SK-N-SH (cell line): ENCODE measurements around the gene CLPX. TPM values are rescaled to one million over a fixed set of nuclear protein-coding genes. Genes with fewer than 3 reads are reported as not detected.

Source experiments
- CTCF ChIA-PET: fragments of 300-600, 350-600 bp; formaldehyde crosslinking; extraction: SDS; loops from one replicate; lab custom pipeline; 2021; lab: Yijun Ruan, JAX
- POLR2A ChIA-PET: fragments of 350-600 bp; sonication (Branson Sonifier 250); formaldehyde crosslinking; extraction: SDS; loops from one replicate; lab custom pipeline; 2020; ENCODE audit warnings: antibody characterized with exemption, inconsistent platforms; lab: Yijun Ruan, JAX
- DNase-seq: peaks from one replicate; pipeline ENCODE4 v3.0.0; 2012
- H2AFZ ChIP-seq: fragments of 200-600 bp; sonication (generic); 2 replicates; pipeline ENCODE4 v1.8.1; 2016; ENCODE audit warnings: antibody characterized with exemption, mild to moderate bottlenecking, low read depth
- H3F3A ChIP-seq: fragments of 200-600 bp; sonication (generic); replicated peaks from 2 replicates; pipeline ENCODE3; 2016; ENCODE audit warnings: antibody characterized with exemption, mild to moderate bottlenecking; ENCODE audit not compliant: insufficient read depth
- H3K27ac ChIP-seq, 2 experiments: fragments of 200-500 bp in 1 of 2; fragments of 200-600 bp in 1 of 2; sonication (Bioruptor generic) in 1 of 2; sonication (generic), shearing (Covaris generic) in 1 of 2; 2 replicates each; pipeline versions ENCODE4 v1.5.1 to v1.6.1; 2014 to 2016; ENCODE audit warnings: low read depth in 2 of 2, inconsistent platforms in 1 of 2, low read length in 1 of 2, mild to moderate bottlenecking in 1 of 2, mixed read lengths in 1 of 2
- H3K27me3 ChIP-seq: fragments of 200-600 bp; sonication (generic), shearing (Covaris generic); 2 replicates; pipeline ENCODE4 v1.6.1; 2016; ENCODE audit warnings: mixed run types; ENCODE audit not compliant: insufficient read depth
- H3K36me3 ChIP-seq, 2 experiments: fragments of 200-500 bp in 1 of 2; fragments of 200-600 bp in 1 of 2; sonication (Bioruptor generic) in 1 of 2; sonication (generic) in 1 of 2; replicated peaks in 1 of 2; 2 replicates each; pipeline versions ENCODE3 to v1.5.1; 2014 to 2016; ENCODE audit warnings: low read length in 1 of 2, mild to moderate bottlenecking in 1 of 2; ENCODE audit not compliant: insufficient read depth in 2 of 2, control insufficient read depth in 1 of 2
- H3K4me1 ChIP-seq, 2 experiments: fragments of 200-500 bp in 1 of 2; fragments of 200-600 bp in 1 of 2; sonication (Bioruptor generic) in 1 of 2; sonication (generic), shearing (Covaris generic) in 1 of 2; 2 replicates each; pipeline versions ENCODE4 v1.5.1 to v1.6.1; 2014 to 2016; ENCODE audit warnings: low read depth in 1 of 2, low read length in 1 of 2, mixed run types in 1 of 2; ENCODE audit not compliant: insufficient read depth in 2 of 2, control insufficient read depth in 1 of 2
- H3K4me2 ChIP-seq: fragments of 200-600 bp; sonication (generic), shearing (Covaris generic); 2 replicates; pipeline ENCODE4 v1.6.1; 2017; ENCODE audit warnings: mixed run types
- H3K4me3 ChIP-seq, 2 experiments: fragments of 200-500 bp in 1 of 2; fragments of 200-600 bp in 1 of 2; sonication (Bioruptor generic) in 1 of 2; sonication (generic), shearing (Covaris generic) in 1 of 2; 2 replicates each; pipeline versions ENCODE4 v1.5.1 to v1.8.1; 2014 to 2016; ENCODE audit warnings: low read depth in 2 of 2, inconsistent platforms in 1 of 2, low read length in 1 of 2, mild to moderate bottlenecking in 1 of 2, mixed read lengths in 1 of 2, moderate library complexity in 1 of 2
- H3K79me2 ChIP-seq: fragments of 200-600 bp; sonication (generic); 2 replicates; pipeline ENCODE4 v1.8.1; 2017; ENCODE audit warnings: mild to moderate bottlenecking; ENCODE audit not compliant: insufficient read depth
- H3K9ac ChIP-seq: fragments of 200-600 bp; sonication (generic); 2 replicates; pipeline ENCODE4 v1.6.1; 2017; ENCODE audit warnings: mixed run types
- H3K9me2 ChIP-seq: fragments of 200-600 bp; sonication (generic); 2 replicates; pipeline ENCODE4 v1.6.1; 2017; ENCODE audit warnings: mixed run types
- H3K9me3 ChIP-seq: fragments of 200-600 bp; sonication (generic); 2 replicates; pipeline ENCODE4 v1.6.1; 2017; ENCODE audit warnings: mixed run types, mild to moderate bottlenecking, moderate library complexity
- H4K20me1 ChIP-seq: fragments of 200-600 bp; sonication (generic); 2 replicates; pipeline ENCODE4 v1.6.1; 2017; ENCODE audit warnings: mild to moderate bottlenecking, mixed run types; ENCODE audit not compliant: insufficient read depth
- CTCF ChIP-seq: fragments of 200-600 bp; sonication (generic); IDR thresholded peaks from 2 replicates; pipeline ENCODE4 v1.6.1; 2017; ENCODE audit warnings: antibody characterized with exemption, mild to moderate bottlenecking, moderate library complexity
- ELF1 ChIP-seq: IDR thresholded peaks from 2 replicates; pipeline ENCODE4 v1.4.0; 2012
- FOSL2 ChIP-seq: IDR thresholded peaks from 2 replicates; pipeline ENCODE4 v1.4.0; 2012; ENCODE audit warnings: low read depth, mild to moderate bottlenecking, moderate library complexity, borderline replicate concordance
- FOXM1 ChIP-seq: IDR thresholded peaks from 2 replicates; pipeline ENCODE4 v1.4.0; 2012; ENCODE audit warnings: low read depth, mild to moderate bottlenecking
- GABPA ChIP-seq: IDR thresholded peaks from 2 replicates; pipeline ENCODE4 v1.4.0; 2012; ENCODE audit warnings: low read depth, mild to moderate bottlenecking
- JUND ChIP-seq: IDR thresholded peaks from 2 replicates; pipeline ENCODE4 v1.4.0; 2012
- MEF2A ChIP-seq: IDR thresholded peaks from 2 replicates; pipeline ENCODE4 v1.4.0; 2012; ENCODE audit warnings: low read depth, borderline replicate concordance
- MXI1 ChIP-seq: IDR thresholded peaks from 2 replicates; pipeline ENCODE4 v1.6.1; 2012; ENCODE audit warnings: mild to moderate bottlenecking, low read depth, low read length, improper control_type of control experiment
- NFIC ChIP-seq: IDR thresholded peaks from 2 replicates; pipeline ENCODE4 v1.4.0; 2012; ENCODE audit warnings: borderline replicate concordance
- NRF1 ChIP-seq: IDR thresholded peaks from 2 replicates; pipeline ENCODE4 v1.6.1; 2012; ENCODE audit warnings: low read depth, mild to moderate bottlenecking, low read length
- REST ChIP-seq: IDR thresholded peaks from 2 replicates; pipeline ENCODE4 v1.6.1; 2012; ENCODE audit warnings: mild to moderate bottlenecking, low read depth, low read length, moderate library complexity
- RFX5 ChIP-seq: IDR thresholded peaks from 2 replicates; pipeline ENCODE4 v1.6.1; 2012; ENCODE audit warnings: mild to moderate bottlenecking, improper control_type of control experiment, low read length
- RXRA ChIP-seq: IDR thresholded peaks from 2 replicates; pipeline ENCODE4 v1.4.0; 2012; ENCODE audit warnings: low read depth, mild to moderate bottlenecking, borderline replicate concordance
- SIN3A ChIP-seq: IDR thresholded peaks from 2 replicates; pipeline ENCODE4 v1.6.1; 2012; ENCODE audit warnings: low read depth, mild to moderate bottlenecking, low read length, moderate library complexity, borderline replicate concordance
- SMC3 ChIP-seq: IDR thresholded peaks from 2 replicates; pipeline ENCODE4 v1.6.1; 2012; ENCODE audit warnings: low read depth, low read length, improper control_type of control experiment
- TAF1 ChIP-seq: IDR thresholded peaks from 2 replicates; pipeline ENCODE4 v1.6.1; 2012; ENCODE audit warnings: low read depth, mild to moderate bottlenecking, low read length, moderate library complexity, borderline replicate concordance
- USF1 ChIP-seq: IDR thresholded peaks from 2 replicates; pipeline ENCODE4 v1.4.0; 2012; ENCODE audit warnings: low read depth, borderline replicate concordance
- USF2 ChIP-seq: fragments of 150-350 bp; IDR thresholded peaks from 2 replicates; pipeline ENCODE4 v1.6.1; 2017; ENCODE audit warnings: antibody characterized with exemption, low read length, low read depth, borderline replicate concordance
- WGBS: methylation state at CpG from one replicate; pipeline ENCODE4 v1.1.6; 2017; ENCODE audit warnings: low lambda C conversion rate; 5-methylcytosine and 5-hydroxymethylcytosine counted together
- polyA plus RNA-seq, 3 experiments: library from polyadenylated mRNA; depleted of rRNA; stranded (reverse); fragments of >200 nt; gene quantifications; 2 replicates each; pipeline ENCODE4 v1.2.3, GENCODE V29; 2012

Gene CLPX
- polyA plus RNA-seq, 1 of the 3 experiments (the other 2 are of a cell fraction), result 12.9 TPM

GRCh38 chr15:65115086-65115485, 70.1 kb downstream of the CLPX start, which contains the start of gene UBAP1L (continued):
- no peak for TF ChIP-seq RXRA
- TF ChIP-seq MXI1, result no peak
- TF ChIP-seq FOSL2, result no peak
- no peak for TF ChIP-seq FOXM1
- TF ChIP-seq SMC3, result no peak
- no peak for TF ChIP-seq CTCF
- no peak for TF ChIP-seq TAF1
- no peak for TF ChIP-seq JUND
- TF ChIP-seq ELF1, result no peak

- H3K9ac ChIP-seq, result no peak overlapping the region
- 91% methylated on average over 3 of the region's 3 CpGs for WGBS
- H4K20me1 ChIP-seq, result no peaks in the 10 kb centered on the region
- no peaks in the 10 kb centered on the region for H3K27me3 ChIP-seq
- H3F3A ChIP-seq, result peaks cover 4% of the 10 kb centered on the region
- no peak overlapping the region for H3K4me2 ChIP-seq
- ChIA-PET CTCF (interaction anchor here (1.1 to 1.9 kb wide), 4 partner anchors 9 to 56 kb away, joined by 3 to 9 read pairs (median 5); no protein-coding TSS in a partner anchor), POLR2A (no interaction called here)
- no peak overlapping the region; a peak in 1 of 4 replicates for H3K27ac ChIP-seq
- no peaks in the 10 kb centered on the region for H3K79me2 ChIP-seq
- no peaks in the 10 kb centered on the region for H3K9me2 ChIP-seq
- H3K36me3 ChIP-seq, result peaks cover 18 to 49% of the 10 kb centered on the region in 2 experiments
- peak; percentile 49 for DNase-seq
- H3K4me1 ChIP-seq, result peaks cover 0 to 2% of the 10 kb centered on the region in 2 experiments; a peak in 1 of 4 replicates
- H3K4me3 ChIP-seq, result no peak overlapping the region
- H2AFZ ChIP-seq, result no peak overlapping the region
- TF ChIP-seq SIN3A (no peak), ELF1 (no peak), USF1 (no peak), NRF1 (no peak), TAF1 (no peak), REST (no peak), JUND (no peak), MEF2A (no peak), USF2 (no peak), CTCF (no peak), GABPA (no peak), NFIC (no peak), RFX5 (no peak)
- no peaks in the 10 kb centered on the region for H3K9me3 ChIP-seq
Observed at GRCh38 chr15:65110676-65111292, 74.4 kb downstream of the CLPX start.
